T-helper 1 cell treated with Interleukin-12 subunit alpha and Interleukin-12 subunit beta and Interleukin-4 antibody, amounts not matched to agents 30 ng/mL and 1 ng/mL, for 36 hours (primary cell): ENCODE data around the gene ITSN1. TPM values are rescaled to one million over a fixed set of nuclear protein-coding genes. Genes with fewer than 3 reads are reported as not detected.

Source experiments
- intact Hi-C: fragments of 100-400 bp; cut with micrococcal nuclease; formaldehyde crosslinking; loops from one replicate; pipeline ENCODE4 v1.15.1; 2024
- total RNA-seq: library from RNA; stranded (reverse); gene quantifications from 2 replicates; pipeline ENCODE4 v1.2.3, GENCODE V29; 2022

ITSN1 gene
- total RNA-seq, 1 donor from 2014 or later: 2.4 TPM

- intact Hi-C loops: no loop called here
These were observed 166.5 kb downstream of the ITSN1 start for GRCh38 chr21:33808715-33809367.

GRCh38 chr21:33810766-33811165, 168.5 kb downstream of the ITSN1 start:
- intact Hi-C loops: no loop called here

GRCh38 chr21:33811167-33812010, 169.1 kb downstream of the ITSN1 start:
- intact Hi-C loops: no loop called here

- intact Hi-C loops: no loop called here
These were observed 171.6 kb downstream of the ITSN1 start for GRCh38 chr21:33813832-33814365.

GRCh38 chr21:33815143-33815707, 172.9 kb downstream of the ITSN1 start:
- intact Hi-C loops: no loop called here

GRCh38 chr21:33816174-33816573, 173.9 kb downstream of the ITSN1 start:
- intact Hi-C loops: no loop called here

GRCh38 chr21:33817138-33817537, 174.8 kb downstream of the ITSN1 start:
- intact Hi-C loops: no loop called here

- intact Hi-C loops: no loop called here
These were observed 175.6 kb downstream of the ITSN1 start for GRCh38 chr21:33817663-33818451.

GRCh38 chr21:33820230-33820770, 178.0 kb downstream of the ITSN1 start:
- intact Hi-C loops: no loop called here

GRCh38 chr21:33820798-33821197, 178.5 kb downstream of the ITSN1 start:
- intact Hi-C loops: no loop called here

GRCh38 chr21:33821503-33822322, 179.4 kb downstream of the ITSN1 start:
- intact Hi-C loops: no loop called here

GRCh38 chr21:33824156-33824941, 182.0 kb downstream of the ITSN1 start:
- intact Hi-C loops: no loop called here

- intact Hi-C loops: no loop called here
These were observed 183.1 kb downstream of the ITSN1 start for GRCh38 chr21:33825419-33825818.

- intact Hi-C loops: no loop called here
These were observed 183.6 kb downstream of the ITSN1 start for GRCh38 chr21:33825915-33826314.

GRCh38 chr21:33828083-33828482, 185.8 kb downstream of the ITSN1 start:
- intact Hi-C loops: no loop called here

GRCh38 chr21:33828577-33828976, 186.3 kb downstream of the ITSN1 start:
- intact Hi-C loops: no loop called here

- intact Hi-C loops: no loop called here
These were observed 187.5 kb downstream of the ITSN1 start for GRCh38 chr21:33829844-33830243.

- intact Hi-C loops: no loop called here
These were observed 189.8 kb downstream of the ITSN1 start for GRCh38 chr21:33831962-33832659.
